K562 (cell line): ENCODE results near the gene CRIP3. TPM values are rescaled to one million over a fixed set of nuclear protein-coding genes. Genes with fewer than 3 reads are reported as not detected.

Experiments used
- ATAC-seq: fragments of 200-7000 bp; cut with Tn5 transposase; 3 replicates; pipeline ENCODE4 v1.9.1; 2020; ENCODE audit warnings: moderate library complexity
- BruUV-seq: library from RNA; stranded (reverse); fragments of 400-500 nt; replicated peaks from 2 replicates; lab custom pipeline; 2021; lab: Mats Ljungman, UMichigan
- CTCF ChIA-PET: fragments of 300-600 bp; formaldehyde crosslinking; extraction: SDS; loops from one replicate; lab custom pipeline; 2021; ENCODE audit warnings: low intra/inter-chr PET ratio; lab: Yijun Ruan, JAX
- POLR2A ChIA-PET: fragments of 300-600, 350-650 bp; sonication (Branson Sonifier 250); formaldehyde crosslinking; extraction: SDS; loops from one replicate; lab custom pipeline; 2021; ENCODE audit warnings: antibody characterized with exemption, inconsistent platforms; lab: Yijun Ruan, JAX
- DNase-seq, 4 experiments: peaks; one replicate each; pipeline versions ENCODE4 v3.0.0 to v3.0.0-alpha.2; 2011 to 2018; ENCODE audit warnings: low spot score in 3 of 4, mixed read lengths in 3 of 4; ENCODE audit errors: extremely low read depth in 1 of 4
- FAIRE-seq: peaks from 2 replicates; lab custom pipeline; 2011; peaks lifted over from hg19 to GRCh38; lab: Jason Lieb, UNC
- H2AFZ ChIP-seq: 2 replicates; pipeline ENCODE4 v1.6.0; 2011; ENCODE audit warnings: low read depth, low read length, control low read depth, inconsistent platforms
- H3K27ac ChIP-seq: fragments of 200-600 bp; 3 replicates; pipeline ENCODE4 v1.8.0; 2011; ENCODE audit warnings: low read depth, mild to moderate bottlenecking, control low read depth, inconsistent platforms, low read length, moderate library complexity, mixed read lengths; ENCODE audit errors: extremely low read depth
- H3K27me3 ChIP-seq, 2 experiments: fragments of 300-600 bp in 1 of 2; 2 replicates in 1 of 2; 3 replicates in 1 of 2; pipeline versions ENCODE4 v1.6.0 to v1.8.0; 2011; ENCODE audit warnings: inconsistent platforms in 2 of 2, low read length in 2 of 2, mild to moderate bottlenecking in 1 of 2, mixed read lengths in 1 of 2, moderate library complexity in 1 of 2; ENCODE audit not compliant: control insufficient read depth in 2 of 2, insufficient read depth in 2 of 2
- H3K36me3 ChIP-seq: fragments of 300-600 bp; 3 replicates; pipeline ENCODE4 v1.8.0; 2011; ENCODE audit warnings: mild to moderate bottlenecking, low read length, inconsistent platforms; ENCODE audit not compliant: control insufficient read depth, insufficient read depth
- H3K4me1 ChIP-seq, 2 experiments: fragments of 200-600 bp in 1 of 2; replicated peaks in 1 of 2; 2 replicates in 1 of 2; 3 replicates in 1 of 2; pipeline versions ENCODE4 v1.5.1 to v1.8.0; 2011; ENCODE audit warnings: inconsistent platforms in 2 of 2, low read length in 2 of 2, mild to moderate bottlenecking in 1 of 2, mixed read lengths in 1 of 2, moderate library complexity in 1 of 2; ENCODE audit not compliant: control insufficient read depth in 2 of 2, insufficient read depth in 2 of 2
- H3K4me2 ChIP-seq: 2 replicates; pipeline ENCODE4 v1.6.1; 2011; ENCODE audit warnings: low read length, control low read depth, inconsistent platforms, mixed read lengths; ENCODE audit not compliant: insufficient read depth
- H3K4me3 ChIP-seq: fragments of 200-600 bp; sonication (generic), shearing (Covaris generic); 2 replicates; pipeline ENCODE4 v1.5.1; 2016; ENCODE audit warnings: control low read depth, inconsistent platforms
- H3K79me2 ChIP-seq: fragments of 200-600 bp; 3 replicates; pipeline ENCODE4 v1.8.0; 2011; ENCODE audit warnings: low read length, inconsistent platforms; ENCODE audit not compliant: control insufficient read depth, insufficient read depth
- H3K9ac ChIP-seq, 2 experiments: 2 replicates each; pipeline versions ENCODE4 v1.6.0 to v1.6.1; 2011; ENCODE audit warnings: low read depth in 2 of 2, low read length in 2 of 2, control low read depth in 1 of 2, inconsistent platforms in 1 of 2, mild to moderate bottlenecking in 1 of 2, mixed read lengths in 1 of 2; ENCODE audit not compliant: insufficient read depth in 1 of 2
- H3K9me1 ChIP-seq: one replicate; pipeline ENCODE4 v1.6.0; 2011; ENCODE audit warnings: inconsistent platforms, mild to moderate bottlenecking, low read length, moderate library complexity; ENCODE audit not compliant: control insufficient read depth, insufficient read depth
- H3K9me3 ChIP-seq: replicated peaks from 2 replicates; pipeline ENCODE4 v1.5.1; 2011; ENCODE audit warnings: low read depth, low read length, inconsistent platforms; ENCODE audit not compliant: control insufficient read depth, insufficient read depth
- H4K20me1 ChIP-seq: replicated peaks from 2 replicates; pipeline ENCODE4 v1.6.1; 2011; ENCODE audit warnings: low read length, inconsistent platforms, mixed read lengths; ENCODE audit not compliant: control insufficient read depth, insufficient read depth
- CREM ChIP-seq: IDR thresholded peaks from 2 replicates; pipeline ENCODE4 v1.6.1; 2014; ENCODE audit warnings: antibody characterized with exemption, low read depth
- KLF13 ChIP-seq: fragments of 450-650 bp; IDR thresholded peaks from 2 replicates; pipeline ENCODE4 v1.6.1; 2016; ENCODE audit warnings: missing genetic modification characterization, low read depth, mild to moderate bottlenecking, missing compliant biosample characterization, moderate library complexity, borderline replicate concordance
- PTRF ChIP-seq: fragments of 450-650 bp; IDR thresholded peaks from 2 replicates; pipeline ENCODE4 v1.6.1; 2016; ENCODE audit warnings: mild to moderate bottlenecking, missing genetic modification characterization, missing compliant biosample characterization
- ZBTB7A ChIP-seq: IDR thresholded peaks from 2 replicates; pipeline ENCODE4 v1.6.1; 2011; ENCODE audit warnings: low read depth, mild to moderate bottlenecking, low read length, moderate library complexity, borderline replicate concordance; ENCODE audit not compliant: control insufficient read depth
- WGBS: fragments of 100-300 bp; shearing (Covaris generic); methylation state at CpG from one replicate; pipeline ENCODE4 v1.1.6; 2016; ENCODE audit warnings: low coverage, mixed read lengths; ENCODE audit not compliant: insufficient coverage; ENCODE audit errors: missing lambda C conversion rate; 5-methylcytosine and 5-hydroxymethylcytosine counted together
- in situ Hi-C: fragments of 300-500 bp; cut with MboI; formaldehyde crosslinking; loops from 4 replicates; pipeline ENCODE4 v1.15.0; 2018; ENCODE audit warnings: inconsistent platforms, mixed read lengths
- intact Hi-C: fragments of 100-400 bp; cut with micrococcal nuclease; formaldehyde crosslinking; loops from 2 replicates; pipeline ENCODE4 v1.14.2; 2022
- polyA plus RNA-seq, 8 experiments: library from polyadenylated mRNA; depleted of rRNA in 4 of 8; stranded (reverse) in 5 of 8; unstranded in 3 of 8; fragments of >200 nt; fragmentation: Nextera tagmentation in 2 of 8; fragmentation: Illumina TruSeq in 1 of 8; extraction: Ambion mirVana in 2 of 8; extraction: Trizol in 1 of 8; gene quantifications; 2 replicates each; pipeline versions ENCODE4 v1.2.1 to v1.2.3, GENCODE V29; 2011 to 2014; ENCODE audit warnings: inconsistent platforms in 1 of 8, missing spikeins in 1 of 8
- total RNA-seq, 7 experiments: library from RNA; depleted of rRNA in 6 of 7; stranded (reverse); fragments of >200 nt in 6 of 7; fragmentation: Illumina TruSeq in 2 of 7; extraction: Trizol in 2 of 7; gene quantifications; 2 replicates each; pipeline versions ENCODE4 v1.2.1 to v1.2.3, GENCODE V29; 2011 to 2021; ENCODE audit warnings: low replicate concordance in 1 of 7

Gene CRIP3
- total and polyA plus RNA-seq, 9 of the 15 experiments (the other 6 are each of a cell fraction or from before 2014, with no cell fraction given), result 0.36 to 2.1 (median 0.87) TPM

- H3K27ac ChIP-seq, result no peak overlapping the region
- WGBS, result 7% methylated on average over 18 of the region's 18 CpGs
- no peak for DNase-seq
- TF ChIP-seq CREM (no peak), ZBTB7A (peak; percentile 29; the same call in 1 of the 2 replicates), KLF13 (tag) (no peak), PTRF (tag) (no peak)
- H3K27me3 ChIP-seq, result peaks cover 43 to 89% of the 10 kb centered on the region in 2 experiments
- 0 out of 2 replicates have a peak, but pooled peaks cover 4% of the 10 kb centered on the region for H4K20me1 ChIP-seq
- in situ Hi-C loops, result no loop called here
- H3K4me1 ChIP-seq, result peaks cover 0 to 24% of the 10 kb centered on the region in 2 experiments; a peak in 2 of 5 replicates
- no peak overlapping the region for H3K4me3 ChIP-seq
- H3K9me1 ChIP-seq, result no peaks in the 10 kb centered on the region
- H3K9me3 ChIP-seq, result no peaks in the 10 kb centered on the region
- no peak overlapping the region for H2AFZ ChIP-seq
- intact Hi-C loops, result no loop called here
- no peaks in the 10 kb centered on the region for H3K36me3 ChIP-seq
- no peak overlapping the region for H3K4me2 ChIP-seq
- H3K79me2 ChIP-seq, result no peaks in the 10 kb centered on the region
- FAIRE-seq, result no peak
- CTCF ChIA-PET, result interaction anchor here (0.6 kb wide), 1 partner anchor 49 kb away, joined by 3 read pairs; no protein-coding TSS in a partner anchor
- POLR2A ChIA-PET, result no interaction called here
- ATAC-seq, result no peak
- BruUV-seq, result no TSS peak
- no peak overlapping the region for H3K9ac ChIP-seq
Observed at GRCh38 chr6:43283514-43283901, 25.1 kb downstream of the CRIP3 start.
